GM19193 (cell line): ENCODE data around the gene ADCK1.

Experiments used
- POLR2A ChIP-seq: IDR thresholded peaks from 4 replicates; pipeline ENCODE4 v1.6.1; 2011; ENCODE audit not compliant: insufficient read depth, insufficient read length; ENCODE audit errors: extremely low read depth

The ADCK1 gene

GRCh38 chr14:77799863-77800730, at the start of gene ADCK1:
ADCK1 (plus strand) TSS chr14:77800109; CDS start chr14:77818979, 18,870 bp downstream.
- TF ChIP-seq POLR2A, result peak; percentile 73

GRCh38 chr14:77752266-77752665, 47.6 kb upstream of the ADCK1 start:
- no peak for TF ChIP-seq POLR2A

GRCh38 chr14:77752799-77753516, 47.0 kb upstream of the ADCK1 start:
- TF ChIP-seq POLR2A, result no peak

- TF ChIP-seq POLR2A, result peak; percentile 85
Observed at GRCh38 chr14:77760381-77761204, 39.3 kb upstream of the ADCK1 start, which contains the start of gene SNW1. SNW1 (minus strand) TSS chr14:77761156; CDS start chr14:77761127, 29 bp downstream.

GRCh38 chr14:77761205-77761931, 38.5 kb upstream of the ADCK1 start:
- TF ChIP-seq POLR2A, result no peak

GRCh38 chr14:77763316-77763715, 36.6 kb upstream of the ADCK1 start:
- TF ChIP-seq POLR2A, result no peak

GRCh38 chr14:77763978-77764377, 35.9 kb upstream of the ADCK1 start:
- TF ChIP-seq POLR2A, result no peak

- TF ChIP-seq POLR2A, result no peak
Observed at GRCh38 chr14:77782202-77782601, 17.7 kb upstream of the ADCK1 start.

GRCh38 chr14:77786148-77786547, 13.8 kb upstream of the ADCK1 start:
- no peak for TF ChIP-seq POLR2A

- no peak for TF ChIP-seq POLR2A
Observed at GRCh38 chr14:77790566-77791224, 9.2 kb upstream of the ADCK1 start.

- TF ChIP-seq POLR2A, result no peak
Observed at GRCh38 chr14:77791225-77791600, 8.7 kb upstream of the ADCK1 start.

- TF ChIP-seq POLR2A, result no peak
Observed at GRCh38 chr14:77794357-77794756, 5.6 kb upstream of the ADCK1 start.

- no peak for TF ChIP-seq POLR2A
Observed at GRCh38 chr14:77800814-77801213, 905 bp downstream of the ADCK1 start.

- TF ChIP-seq POLR2A, result no peak
Observed at GRCh38 chr14:77804592-77804991, 4.7 kb downstream of the ADCK1 start.
